IPS-18c (cell line): ENCODE results near the gene HIVEP3.

Experiments used
- H3K4me3 ChIP-seq: 2 replicates; pipeline ENCODE4 v1.7.0; 2013; ENCODE audit warnings: low read depth, mild to moderate bottlenecking, low read length, moderate library complexity; ENCODE audit not compliant: insufficient read depth
- H3K9me3 ChIP-seq: one replicate; pipeline ENCODE4 v1.6.1; 2013; ENCODE audit warnings: mild to moderate bottlenecking, low read length, moderate library complexity; ENCODE audit not compliant: control insufficient read depth, insufficient read depth

The HIVEP3 gene

DNA sequence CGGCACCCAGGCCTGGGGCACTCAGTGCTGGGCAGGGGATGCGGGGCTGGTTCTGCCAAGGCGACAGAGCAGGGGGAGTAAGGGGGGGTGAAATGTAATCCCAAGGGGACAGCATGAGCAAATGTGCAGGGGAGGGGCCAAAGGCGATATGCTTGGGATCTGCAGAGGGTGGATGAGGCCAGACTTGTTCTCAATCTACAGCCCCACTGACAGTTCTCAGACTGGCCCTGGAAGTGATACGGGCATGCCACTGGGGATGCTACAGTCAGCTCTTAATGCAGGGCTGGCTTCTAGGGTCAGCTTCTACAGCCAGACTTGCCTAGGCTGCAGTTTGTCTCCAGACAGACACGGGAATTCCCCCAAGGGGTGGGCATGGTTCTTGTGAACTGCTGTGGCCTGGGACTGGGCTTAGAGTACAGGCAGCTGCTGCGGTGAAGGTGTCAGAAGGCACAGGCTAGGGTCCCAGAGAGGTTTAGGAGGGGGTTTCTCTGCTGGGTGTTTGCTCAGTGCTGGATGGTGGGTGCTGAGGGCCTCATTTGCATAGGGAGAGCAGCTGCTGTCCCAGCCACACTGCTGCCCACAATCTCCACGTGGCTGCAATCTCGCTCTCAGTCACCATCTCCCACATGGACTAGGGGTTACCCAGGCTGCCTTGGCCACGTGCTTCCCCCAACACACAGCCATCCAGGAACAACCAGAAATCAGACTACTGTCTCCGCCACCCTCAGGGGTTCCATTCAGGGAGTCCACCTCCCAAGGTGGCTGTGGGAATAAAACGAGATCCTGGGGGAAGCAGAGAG is 190.1 kb downstream of the HIVEP3 start:
- no peaks in the 10 kb centered on the region for H3K9me3 ChIP-seq
- H3K4me3 ChIP-seq: no peak overlapping the region

- Histone ChIP-seq H3K9me3 (no peaks in the 10 kb centered on the region), H3K4me3 (no peak overlapping the region)
Measured at GRCh38 chr1:41727749-41728115, 191.0 kb downstream of the HIVEP3 start.

DNA sequence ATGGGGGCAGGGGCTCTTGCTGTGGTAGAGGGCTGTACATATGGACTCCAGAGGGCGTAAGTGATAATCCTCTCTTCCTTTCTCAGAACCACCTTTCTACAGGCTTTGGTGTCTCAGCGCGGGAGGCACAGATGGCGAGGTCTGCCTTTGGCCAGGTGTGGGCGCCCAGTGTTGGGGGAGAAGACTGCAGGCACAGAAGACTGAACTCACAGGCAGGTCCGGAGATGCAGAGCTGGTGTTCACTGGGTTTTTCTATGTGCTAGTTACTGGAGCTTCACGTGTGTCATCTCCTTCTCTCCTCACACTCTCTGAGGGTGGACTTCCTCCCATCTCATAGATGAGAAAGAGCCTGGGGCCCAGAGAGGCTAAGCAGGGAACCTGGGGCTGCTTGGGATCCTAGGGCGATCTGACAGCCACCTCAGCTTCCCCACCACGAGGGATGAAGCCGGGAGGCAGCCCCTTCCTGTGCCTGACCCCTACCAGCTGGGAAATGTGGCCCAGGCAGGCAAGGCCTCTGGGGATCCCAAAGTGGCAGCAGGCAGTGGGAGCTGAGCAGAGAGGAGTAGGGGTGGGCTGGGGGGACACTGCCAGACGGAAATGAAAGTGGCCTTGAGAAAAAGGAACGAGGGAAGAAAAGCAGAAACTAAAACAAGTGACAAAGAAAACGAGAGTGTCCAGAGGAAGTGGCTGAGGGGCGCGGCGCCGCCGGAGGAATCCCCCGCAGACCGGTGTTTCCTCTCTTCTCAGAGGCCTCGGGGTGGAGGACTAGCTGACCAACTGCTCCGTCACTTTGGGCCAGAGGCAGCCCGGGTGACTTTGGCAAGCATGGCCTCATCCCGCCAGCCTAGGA is 191.6 kb downstream of the HIVEP3 start:
- no peak overlapping the region for H3K4me3 ChIP-seq
- H3K9me3 ChIP-seq: no peaks in the 10 kb centered on the region

DNA sequence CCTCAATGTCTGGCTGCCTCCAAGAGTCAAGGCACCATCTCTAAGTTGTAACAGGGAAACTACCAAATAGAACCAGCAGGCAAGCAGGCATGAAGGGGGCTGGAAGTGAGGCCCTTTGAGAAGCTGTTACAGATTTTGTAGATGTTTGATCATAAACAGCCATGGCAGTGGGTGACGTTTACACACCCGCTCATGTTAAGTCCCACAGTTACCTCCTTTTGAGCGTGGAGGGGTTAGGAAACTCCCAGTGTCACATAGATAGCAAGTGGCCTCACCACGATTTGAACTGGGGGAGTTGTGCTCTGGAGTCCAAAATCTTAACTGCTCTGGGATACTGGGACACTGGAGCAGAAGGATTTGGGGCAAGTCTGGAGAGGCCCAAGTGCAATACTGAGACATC is 192.4 kb downstream of the HIVEP3 start:
- no peak overlapping the region for H3K4me3 ChIP-seq
- no peaks in the 10 kb centered on the region for H3K9me3 ChIP-seq

DNA sequence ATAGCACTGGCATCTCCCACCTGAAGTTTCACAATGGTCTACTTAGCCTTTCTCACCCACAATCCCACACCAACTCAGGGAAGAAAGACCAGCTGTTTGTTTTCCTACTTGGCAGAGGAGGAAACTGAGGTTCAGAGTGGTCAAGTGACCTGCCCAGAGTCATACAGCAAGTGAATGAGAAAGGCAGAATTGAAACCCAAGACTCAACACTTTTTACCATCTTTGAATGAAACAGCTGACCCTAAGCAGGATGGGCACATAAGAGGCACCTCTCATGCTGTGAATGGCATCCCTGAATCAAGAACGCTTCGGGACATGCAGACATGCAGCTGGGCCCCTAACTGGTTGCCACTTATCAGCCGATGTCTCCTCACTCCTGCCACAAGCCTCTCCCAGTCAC is 193.8 kb downstream of the HIVEP3 start:
- H3K9me3 ChIP-seq: no peaks in the 10 kb centered on the region
- no peak overlapping the region for H3K4me3 ChIP-seq

GRCh38 chr1:41724248-41724647 is 194.5 kb downstream of the HIVEP3 start:
- Histone ChIP-seq H3K4me3 (no peak overlapping the region), H3K9me3 (no peaks in the 10 kb centered on the region)

DNA sequence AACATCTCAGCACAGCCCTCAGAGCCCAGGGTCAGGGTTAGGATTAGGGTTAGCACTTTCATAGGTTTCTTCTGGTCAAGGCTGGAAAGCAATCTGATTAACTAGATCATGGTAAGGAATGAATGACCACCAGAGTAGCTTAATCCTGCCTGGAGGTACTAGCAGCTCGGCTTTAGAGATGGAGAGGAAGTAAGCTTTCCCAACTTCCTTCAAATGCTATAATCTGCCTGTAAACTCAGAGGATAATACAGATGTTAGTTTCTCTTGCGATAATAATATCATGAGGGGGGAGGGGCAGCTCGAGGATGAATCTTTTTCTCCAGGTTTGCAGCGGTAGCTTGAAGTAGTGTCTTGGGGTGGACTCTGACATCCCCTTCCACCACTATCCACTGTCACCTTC is 194.9 kb downstream of the HIVEP3 start:
- H3K9me3 ChIP-seq: no peaks in the 10 kb centered on the region
- no peak overlapping the region for H3K4me3 ChIP-seq

DNA sequence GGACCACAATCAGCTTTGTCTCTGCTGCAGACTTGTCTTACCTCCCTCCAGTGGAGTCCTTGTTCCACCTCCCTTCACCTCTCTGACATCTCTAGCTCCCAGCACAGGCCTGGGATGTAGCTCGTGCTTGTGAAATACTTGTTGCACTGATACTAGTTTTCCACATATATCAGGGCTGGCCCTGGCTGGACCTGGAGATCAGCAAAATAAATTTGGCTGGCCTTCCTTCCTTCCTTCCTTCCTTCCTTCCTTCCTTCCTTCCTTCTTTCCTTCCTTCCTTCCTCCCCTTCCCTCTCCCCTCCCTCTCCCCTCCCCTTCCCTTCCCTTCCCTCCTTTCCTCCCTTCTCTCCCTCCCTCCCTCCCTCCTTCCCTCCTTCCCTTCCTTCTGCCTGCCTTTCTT is 196.5 kb downstream of the HIVEP3 start:
- H3K4me3 ChIP-seq: no peak overlapping the region
- no peaks in the 10 kb centered on the region for H3K9me3 ChIP-seq

GRCh38 chr1:41720861-41721410 is 197.8 kb downstream of the HIVEP3 start:
- H3K9me3 ChIP-seq: no peaks in the 10 kb centered on the region
- no peak overlapping the region for H3K4me3 ChIP-seq

DNA sequence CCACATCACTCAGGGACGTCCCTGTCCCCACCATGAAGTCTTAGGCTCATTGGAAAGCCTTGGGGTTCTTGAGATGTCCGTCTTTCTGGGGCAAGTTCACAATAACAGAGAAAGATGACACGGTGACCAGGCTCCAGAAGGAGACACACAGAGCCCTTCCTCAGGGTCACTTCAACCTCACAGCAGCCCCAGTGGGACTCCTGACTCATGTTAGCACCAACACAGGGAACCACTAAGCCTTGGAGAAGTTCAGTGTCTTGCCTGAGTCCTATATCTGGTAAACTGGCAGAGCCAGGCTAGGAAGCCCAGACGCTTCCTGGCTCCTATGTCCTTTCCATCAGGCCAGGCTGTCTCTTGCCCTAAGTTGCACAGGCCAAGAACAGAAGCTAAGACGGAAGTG is 199.1 kb downstream of the HIVEP3 start:
- no peaks in the 10 kb centered on the region for H3K9me3 ChIP-seq
- H3K4me3 ChIP-seq: no peak overlapping the region

DNA sequence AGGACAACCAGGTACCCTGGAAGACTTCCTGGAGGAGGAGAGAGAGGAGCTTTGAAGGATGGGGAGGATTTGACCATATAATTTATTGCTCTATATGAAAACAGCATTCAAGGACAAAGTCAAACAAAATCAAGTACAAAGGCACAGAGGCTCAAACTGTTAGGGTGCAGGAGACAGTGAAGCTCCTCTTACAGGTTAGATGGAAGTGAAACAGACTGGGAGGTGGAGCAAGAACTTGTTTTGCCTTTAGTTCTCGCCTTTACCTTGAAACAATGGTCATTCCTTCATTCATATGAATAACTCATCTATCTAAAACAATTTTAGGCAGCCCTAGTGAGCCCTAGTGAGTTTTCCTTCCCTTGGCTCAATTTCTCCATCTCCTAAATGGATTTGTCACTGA is 199.6 kb downstream of the HIVEP3 start:
- Histone ChIP-seq H3K9me3 (no peaks in the 10 kb centered on the region), H3K4me3 (no peak overlapping the region)

- no peaks in the 10 kb centered on the region for H3K9me3 ChIP-seq
- no peak overlapping the region for H3K4me3 ChIP-seq
Measured at GRCh38 chr1:41718497-41718896, 200.2 kb downstream of the HIVEP3 start.

DNA sequence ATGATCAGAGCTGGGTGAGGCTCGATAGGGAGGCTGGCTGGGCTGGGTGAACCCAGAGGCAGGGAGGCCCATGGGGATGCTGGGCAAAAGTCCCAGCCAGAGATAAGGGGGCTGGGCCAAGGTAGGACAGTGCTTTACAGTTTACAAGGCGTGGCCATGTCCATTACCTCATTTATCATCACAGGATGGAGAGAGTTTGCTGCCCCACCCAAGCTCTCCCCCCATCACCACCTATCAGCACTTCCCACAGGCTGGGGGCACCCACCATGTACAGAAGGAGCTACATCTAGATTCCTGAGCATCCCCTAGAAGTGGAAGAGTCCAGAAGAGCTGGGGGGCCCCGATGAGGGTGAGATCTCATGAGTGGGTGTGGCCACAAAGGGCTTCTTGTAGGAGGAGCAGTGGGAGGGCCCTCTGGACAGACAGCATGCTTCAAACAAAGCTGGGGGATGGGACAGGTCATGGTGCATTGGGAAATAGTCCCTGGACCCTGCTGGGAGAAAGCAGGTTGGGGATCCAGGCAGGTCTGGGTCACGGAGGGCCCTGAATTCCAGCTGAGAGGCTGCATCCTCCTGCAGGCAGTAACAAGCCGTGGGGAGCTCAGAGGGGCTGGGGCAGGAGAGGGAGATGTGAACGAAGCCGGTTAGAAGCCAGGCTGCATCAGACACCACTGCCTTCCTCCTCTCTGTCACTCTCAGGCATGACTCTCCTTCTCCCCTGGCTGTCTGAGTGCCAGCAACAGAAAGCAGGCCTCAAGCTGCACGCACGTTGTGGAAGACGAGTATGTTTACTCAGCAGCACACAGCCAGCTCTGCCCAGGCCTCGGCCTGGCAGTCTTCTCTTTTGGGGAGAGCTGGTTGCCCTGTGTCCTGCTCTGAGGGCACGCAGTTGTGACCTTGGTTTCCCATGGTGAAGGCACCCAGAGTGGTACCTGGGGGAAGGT is 202.3 kb downstream of the HIVEP3 start:
- no peaks in the 10 kb centered on the region for H3K9me3 ChIP-seq
- H3K4me3 ChIP-seq: no peak overlapping the region

GRCh38 chr1:41715441-41716095 is 203.2 kb downstream of the HIVEP3 start:
- no peaks in the 10 kb centered on the region for H3K9me3 ChIP-seq
- no peak overlapping the region for H3K4me3 ChIP-seq

DNA sequence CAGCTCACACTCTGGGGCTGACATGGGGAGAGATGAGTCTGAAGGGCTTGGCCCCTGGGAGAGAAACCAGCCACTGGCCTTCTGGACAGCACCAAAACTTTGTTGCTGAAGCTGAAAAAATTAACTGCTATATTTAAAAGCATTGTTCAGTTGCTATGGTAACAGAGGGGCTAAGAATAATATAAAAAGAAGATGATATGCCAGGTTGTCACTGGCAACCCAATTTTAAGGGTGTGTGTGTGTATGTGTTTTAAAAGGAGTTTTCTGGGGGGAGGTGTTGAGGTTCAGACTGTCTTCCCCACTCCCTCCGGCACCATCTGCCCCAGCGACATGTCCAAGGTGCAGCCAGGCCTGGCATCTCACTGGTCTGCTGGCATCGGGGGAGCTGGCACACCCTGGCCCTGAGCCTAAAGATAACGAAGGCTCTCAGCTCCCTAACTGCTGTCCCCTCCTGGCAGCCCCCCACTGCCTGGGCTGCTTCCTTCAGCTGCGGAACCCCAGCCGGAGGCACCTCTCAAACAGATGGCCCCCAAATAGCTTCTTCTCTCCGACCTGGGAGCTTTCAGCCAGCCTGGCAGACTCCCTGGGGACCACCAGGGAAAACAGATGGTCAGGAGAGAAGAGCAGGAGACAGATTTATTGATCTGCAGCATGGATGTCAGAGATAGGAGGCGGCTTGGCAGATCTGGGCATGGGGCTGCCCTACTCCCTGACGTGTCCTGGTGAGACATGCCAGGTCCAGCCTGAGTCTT is 203.9 kb downstream of the HIVEP3 start:
- Histone ChIP-seq H3K9me3 (no peaks in the 10 kb centered on the region), H3K4me3 (no peak overlapping the region)
